ENCODE results near the gene LAPTM5. TPM values are rescaled to one million over a fixed set of nuclear protein-coding genes. Genes with fewer than 3 reads are reported as not detected.
A peak's percentile ranks its signal among the peaks of the same experiment; 100 is the strongest.

Gene LAPTM5
- total RNA-seq, 4 donors from 2014 or later: 8.7 to 21.5 (median 15.6) TPM

DNA sequence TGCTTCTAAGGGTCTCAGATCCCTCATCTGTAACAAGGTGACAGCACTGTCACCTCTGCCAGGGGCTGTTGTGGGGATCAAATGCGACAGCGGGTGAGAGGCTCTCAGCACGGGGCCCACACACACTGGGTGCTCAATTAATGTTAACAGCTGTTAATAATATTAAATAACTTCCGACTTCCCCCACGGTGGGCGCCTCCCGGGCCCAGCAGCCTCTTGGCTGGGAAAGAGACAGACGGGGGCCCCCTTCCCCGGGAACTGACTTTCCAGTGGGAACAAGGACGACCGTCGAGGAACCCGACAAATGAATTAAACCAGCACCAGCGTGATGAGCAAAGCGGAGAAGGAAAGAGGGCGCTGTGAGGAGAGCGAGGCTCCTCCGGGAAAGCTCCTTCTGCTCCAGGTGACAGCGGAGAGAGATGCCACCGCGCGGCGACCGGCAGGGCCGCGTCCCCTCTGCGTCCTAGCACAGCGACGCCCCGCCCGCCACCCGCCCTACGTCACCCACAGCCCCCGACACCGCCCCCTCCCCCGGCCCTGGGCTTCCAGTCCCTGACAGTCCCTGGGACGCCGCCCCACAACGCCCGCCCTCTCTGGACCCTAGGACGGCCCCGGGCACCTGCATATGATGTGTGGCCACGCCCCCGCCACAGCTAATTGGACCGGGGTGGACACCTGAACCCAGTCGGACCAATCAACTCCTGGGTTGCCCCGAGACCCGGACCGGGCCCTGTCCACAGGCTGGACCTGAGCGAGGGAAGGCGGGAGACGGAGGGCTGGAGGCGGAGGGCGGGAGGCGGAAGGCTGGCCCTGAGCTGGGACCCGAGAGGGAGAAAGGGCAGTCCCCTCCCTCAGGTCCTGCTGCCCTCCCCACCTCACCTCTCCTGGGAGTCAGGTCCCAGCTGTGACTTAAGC is 72.4 kb downstream of the LAPTM5 start:
- peak in 1 of 2 donors; percentile 79 for DNase-seq (ENCODE audit: low spot score in 2 of 2)
- intact Hi-C loops (cut with DNase I; ENCODE audit: low total_unique reads): no loop called here
- WGBS, 2 donors: 24 to 43% methylated on average over 30 to 45 of the region's 56 CpGs
- no peak overlapping the region for H3K4me3 ChIP-seq (ENCODE audit: low read depth, poor library complexity, severe bottlenecking)
- TF ChIP-seq, protein P1, sequence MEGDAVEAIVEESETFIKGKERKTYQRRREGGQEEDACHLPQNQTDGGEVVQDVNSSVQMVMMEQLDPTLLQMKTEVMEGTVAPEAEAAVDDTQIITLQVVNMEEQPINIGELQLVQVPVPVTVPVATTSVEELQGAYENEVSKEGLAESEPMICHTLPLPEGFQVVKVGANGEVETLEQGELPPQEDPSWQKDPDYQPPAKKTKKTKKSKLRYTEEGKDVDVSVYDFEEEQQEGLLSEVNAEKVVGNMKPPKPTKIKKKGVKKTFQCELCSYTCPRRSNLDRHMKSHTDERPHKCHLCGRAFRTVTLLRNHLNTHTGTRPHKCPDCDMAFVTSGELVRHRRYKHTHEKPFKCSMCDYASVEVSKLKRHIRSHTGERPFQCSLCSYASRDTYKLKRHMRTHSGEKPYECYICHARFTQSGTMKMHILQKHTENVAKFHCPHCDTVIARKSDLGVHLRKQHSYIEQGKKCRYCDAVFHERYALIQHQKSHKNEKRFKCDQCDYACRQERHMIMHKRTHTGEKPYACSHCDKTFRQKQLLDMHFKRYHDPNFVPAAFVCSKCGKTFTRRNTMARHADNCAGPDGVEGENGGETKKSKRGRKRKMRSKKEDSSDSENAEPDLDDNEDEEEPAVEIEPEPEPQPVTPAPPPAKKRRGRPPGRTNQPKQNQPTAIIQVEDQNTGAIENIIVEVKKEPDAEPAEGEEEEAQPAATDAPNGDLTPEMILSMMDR (IDR thresholded peaks at IDR 0.05): no peak
- no peak for TF ChIP-seq POLR2A (IDR thresholded peaks at IDR 0.05)

DNA sequence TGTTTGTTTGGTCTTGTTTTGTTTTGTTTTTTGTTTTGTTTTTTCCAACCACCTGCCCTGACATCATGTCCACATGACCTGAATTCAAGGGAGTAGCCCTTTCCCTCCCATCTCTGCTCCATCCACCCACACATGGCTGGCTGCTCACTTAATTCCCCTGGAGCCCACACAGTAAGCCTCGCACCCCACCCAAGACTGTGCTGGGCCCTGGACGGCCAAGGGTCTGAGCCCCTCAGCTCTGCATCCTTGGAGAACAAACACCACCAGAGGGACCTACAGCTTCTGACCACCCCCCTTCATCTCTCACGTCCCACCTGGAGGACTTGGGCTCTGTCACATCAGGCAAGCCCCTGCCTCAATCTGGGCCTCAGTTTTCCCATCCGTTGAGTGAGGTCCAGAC is 73.3 kb downstream of the LAPTM5 start:
- no peak overlapping the region for H3K4me3 ChIP-seq (ENCODE audit: low read depth, poor library complexity, severe bottlenecking)
- WGBS, 2 donors: 83 to 90% methylated on average over 4 of the region's 4 CpGs
- TF ChIP-seq, protein P1 (IDR thresholded peaks at IDR 0.05): no peak
- no peak for TF ChIP-seq POLR2A (IDR thresholded peaks at IDR 0.05)
- DNase-seq (ENCODE audit: low spot score in 2 of 2): peak in 1 of 2 donors; percentile 20
- intact Hi-C loops (cut with DNase I; ENCODE audit: low total_unique reads): no loop called here

DNA sequence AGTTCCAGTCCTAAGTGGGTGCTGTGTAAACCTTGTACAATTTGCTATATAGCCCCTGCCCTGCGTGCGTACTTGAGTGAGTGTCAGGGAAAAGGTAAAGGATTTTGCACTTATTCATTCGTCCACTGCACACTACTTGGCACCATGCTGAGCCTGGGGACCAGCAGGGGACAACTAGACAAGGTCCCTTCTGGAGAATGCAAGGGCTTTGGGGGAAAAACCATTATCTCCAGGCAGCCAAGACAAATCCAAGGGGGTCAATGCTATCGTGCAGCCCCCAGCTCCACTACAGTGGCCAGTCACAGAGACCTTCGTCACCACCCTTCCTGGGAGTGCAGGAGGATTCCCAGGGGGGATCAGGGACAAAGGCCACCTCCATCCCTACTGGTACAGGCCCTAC is 73.9 kb downstream of the LAPTM5 start:
- TF ChIP-seq, protein P1 (IDR thresholded peaks at IDR 0.05): no peak
- TF ChIP-seq POLR2A (IDR thresholded peaks at IDR 0.05): no peak
- peak in 1 of 2 donors; percentile 40 for DNase-seq (ENCODE audit: low spot score in 2 of 2)
- 79 to 90% methylated on average over 5 of the region's 5 CpGs for WGBS, 2 donors
- H3K4me3 ChIP-seq (ENCODE audit: low read depth, poor library complexity, severe bottlenecking): no peak overlapping the region
- intact Hi-C loops (cut with DNase I; ENCODE audit: low total_unique reads): no loop called here

Small RNAs within 50 kb of the gene (microRNA-seq; reads per million reads assigned to microRNA genes)
- gene MIR4420 (ENCODE audit: borderline number of aligned reads in 1 of 2, borderline replicate concordance in 2 of 2): 0 reads per million in 2 donors

Other genes starting within 250 kb of the LAPTM5 start
- not detected for gene MATN1, start 34.2 kb downstream of the LAPTM5 start, total RNA-seq
- gene SDC3, start 151.0 kb upstream of the LAPTM5 start, total RNA-seq: 10 to 100 TPM in 3 of 4 donors, 1 to 10 TPM in 1; 4.3 to 23.5 (median 14.5) TPM